Measurements from ENCODE around the gene ETFRF1. TPM values are rescaled to one million over a fixed set of nuclear protein-coding genes. Genes with fewer than 3 reads are reported as not detected.

The ETFRF1 gene
- total RNA-seq, 1 experiment from 2014 or later: 15.9 TPM

DNA sequence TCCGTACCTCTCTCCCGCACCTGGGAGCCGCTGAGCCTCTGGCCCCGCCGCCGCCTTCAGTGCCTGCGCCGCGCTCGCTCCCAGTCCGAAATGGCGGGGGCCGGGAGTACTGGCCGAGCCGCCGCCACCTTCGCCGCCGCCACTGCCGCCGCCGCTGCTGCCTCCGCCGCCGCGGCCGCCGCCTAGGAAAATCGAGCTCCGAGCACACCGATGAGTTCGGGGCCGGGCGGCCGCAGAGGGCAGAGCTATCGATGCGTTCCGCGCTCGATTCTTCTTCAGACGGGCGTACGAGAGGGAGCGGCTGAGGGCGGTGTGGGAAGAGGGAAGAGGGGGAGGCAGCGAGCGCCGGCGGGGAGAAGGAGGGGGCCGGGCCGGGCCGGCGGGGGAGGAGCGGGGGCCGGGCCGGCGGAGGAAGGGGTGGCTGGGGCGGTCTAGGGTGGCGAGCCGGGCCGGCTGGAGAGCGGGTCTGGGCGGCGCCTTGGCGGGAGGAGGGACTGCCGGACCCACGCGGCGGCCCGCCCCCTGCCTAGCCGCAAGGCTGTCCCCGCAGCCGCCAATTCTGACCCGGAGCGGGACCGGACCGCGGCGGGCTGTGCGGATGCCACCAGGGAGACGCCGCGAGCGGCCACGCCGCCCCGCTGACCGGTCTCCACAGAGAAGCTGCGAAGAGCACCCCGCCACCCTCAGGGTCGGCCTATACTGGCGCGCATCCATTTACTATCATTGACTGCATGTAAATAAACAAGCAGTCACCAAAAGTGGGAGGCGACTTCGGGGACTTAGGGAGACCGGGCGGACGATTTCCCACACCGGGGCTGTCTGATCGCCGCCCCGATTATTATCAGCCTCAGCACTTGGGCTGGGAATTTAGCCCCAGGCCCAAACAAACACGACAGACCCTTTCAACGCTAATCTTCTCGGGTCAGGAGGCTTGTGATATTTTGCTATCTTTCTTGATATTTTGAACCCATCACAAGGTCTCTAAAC lies 56.0 kb downstream of the ETFRF1 start, which contains the start of gene KRAS:
Gene KRAS (minus strand): TSS at position 186 of the 987 bp plus-strand sequence.
- CTCF ChIA-PET: interaction anchor here (0.6 to 1.0 kb wide), 5 partner anchors 10 to 466 kb away, joined by 3 to 5 read pairs (median 3); no protein-coding TSS in a partner anchor
- Histone ChIP-seq H4K20me1 (ENCODE audit: insufficient read depth) (0 out of 2 replicates have a peak, but pooled peaks cover 4% of the 10 kb centered on the region), H3K4me2 (peak within 1 kb of the TSS; percentile 97), H3K27me3 (ENCODE audit: insufficient read depth, low read depth) (no peaks in the 10 kb centered on the region), H3K9me3 (ENCODE audit: insufficient read depth, low read depth) (no peaks in the 10 kb centered on the region), H3K4me1 (replicated peaks; ENCODE audit: insufficient read depth) (peaks cover 18% of the 10 kb centered on the region), H2AFZ (peak within 1 kb of the TSS; percentile 91), H3F3A (ENCODE audit: insufficient read depth, low read depth) (peaks cover 9% of the 10 kb centered on the region; the same call in 1 of the 2 replicates), H3K79me2 (ENCODE audit: low read depth) (peaks cover 42% of the 10 kb centered on the region), H3K27ac (peak within 1 kb of the TSS; percentile 14; the same call in 1 of the 2 replicates), H3K36me3 (ENCODE audit: low read depth) (no peaks in the 10 kb centered on the region), H3K9me2 (ENCODE audit: insufficient read depth) (no peaks in the 10 kb centered on the region), H3K4me3 (peak within 1 kb of the TSS; percentile 96)
- TSS peak; percentile 84 for BruUV-seq (replicated peaks)
- intact Hi-C loops (cut with micrococcal nuclease; ENCODE audit: unreplicated experiment): loop anchor here (2.0 to 10.0 kb wide), 3 partner anchors 56 to 1441 kb away; partner anchors contain the start of genes DNAI7 and ETFRF1
- POLR2A ChIA-PET (ENCODE audit: unreplicated experiment): interaction anchor here (0.5 to 0.9 kb wide), 9 partner anchors 17 to 1243 kb away, joined by 4 to 23 read pairs (median 7); no protein-coding TSS in a partner anchor
- no peak for TF ChIP-seq CTCF (conservative IDR thresholded peaks at IDR 0.05)
- TF ChIP-seq EZH2 (IDR thresholded peaks at IDR 0.05; ENCODE audit: low read depth): no peak
- DNase-seq: peak; percentile 85 to 99

GRCh38 chr12:25251769-25252168 lies 56.7 kb downstream of the ETFRF1 start:
- Histone ChIP-seq H3K4me1 (replicated peaks; ENCODE audit: insufficient read depth) (peaks cover 18% of the 10 kb centered on the region), H3K4me2 (peak overlapping the region; percentile 85), H3F3A (ENCODE audit: insufficient read depth, low read depth) (peaks cover 9% of the 10 kb centered on the region; the same call in 1 of the 2 replicates), H4K20me1 (ENCODE audit: insufficient read depth) (0 out of 2 replicates have a peak, but pooled peaks cover 4% of the 10 kb centered on the region), H3K9me2 (ENCODE audit: insufficient read depth) (no peaks in the 10 kb centered on the region), H3K36me3 (ENCODE audit: low read depth) (no peaks in the 10 kb centered on the region), H2AFZ (peak overlapping the region; percentile 91), H3K79me2 (ENCODE audit: low read depth) (peaks cover 34% of the 10 kb centered on the region), H3K9me3 (ENCODE audit: insufficient read depth, low read depth) (no peaks in the 10 kb centered on the region), H3K27me3 (ENCODE audit: insufficient read depth, low read depth) (no peaks in the 10 kb centered on the region), H3K4me3 (peak overlapping the region; percentile 96), H3K27ac (peak overlapping the region; percentile 14; the same call in 1 of the 2 replicates)
- ChIA-PET CTCF (no interaction called here), POLR2A (ENCODE audit: unreplicated experiment) (interaction anchor here (0.7 kb wide), 1 partner anchor 30 kb away, joined by 3 read pairs; no protein-coding TSS in a partner anchor)
- TF ChIP-seq EZH2 (IDR thresholded peaks at IDR 0.05; ENCODE audit: low read depth) (no peak), CTCF (conservative IDR thresholded peaks at IDR 0.05) (no peak)
- intact Hi-C loops (cut with micrococcal nuclease; ENCODE audit: unreplicated experiment): loop anchor here (2.0 to 10.0 kb wide), 3 partner anchors 57 to 1441 kb away; partner anchors contain the start of genes DNAI7 and ETFRF1
- BruUV-seq (replicated peaks): no TSS peak
- no peak for DNase-seq

GRCh38 chr12:25252946-25253345 lies 57.9 kb downstream of the ETFRF1 start:
- ChIA-PET POLR2A (ENCODE audit: unreplicated experiment) (no interaction called here), CTCF (no interaction called here)

More at GRCh38 chr12:25252946-25253345, 57.9 kb downstream of the ETFRF1 start:
- H2AFZ ChIP-seq: no peak overlapping the region
- H3K4me1 ChIP-seq (replicated peaks; ENCODE audit: insufficient read depth): peaks cover 18% of the 10 kb centered on the region
- TF ChIP-seq CTCF (conservative IDR thresholded peaks at IDR 0.05): no peak
- no peak for TF ChIP-seq EZH2 (IDR thresholded peaks at IDR 0.05; ENCODE audit: low read depth)
- H3K9me3 ChIP-seq (ENCODE audit: insufficient read depth, low read depth): no peaks in the 10 kb centered on the region
- no peak overlapping the region for H3K27ac ChIP-seq
- H3F3A ChIP-seq (ENCODE audit: insufficient read depth, low read depth): peaks cover 9% of the 10 kb centered on the region; the same call in 1 of the 2 replicates
- no peaks in the 10 kb centered on the region for H3K36me3 ChIP-seq (ENCODE audit: low read depth)
- H3K79me2 ChIP-seq (ENCODE audit: low read depth): peaks cover 23% of the 10 kb centered on the region
- DNase-seq: no peak
- H4K20me1 ChIP-seq (ENCODE audit: insufficient read depth): 0 out of 2 replicates have a peak, but pooled peaks cover 4% of the 10 kb centered on the region
- no peak overlapping the region for H3K4me2 ChIP-seq
- no peak overlapping the region for H3K4me3 ChIP-seq
- intact Hi-C loops (cut with micrococcal nuclease; ENCODE audit: unreplicated experiment): loop anchor here (5.0 to 10.0 kb wide), 2 partner anchors 842 to 1439 kb away; no protein-coding TSS in a partner anchor
- H3K9me2 ChIP-seq (ENCODE audit: insufficient read depth): no peaks in the 10 kb centered on the region
- BruUV-seq (replicated peaks): no TSS peak
- no peaks in the 10 kb centered on the region for H3K27me3 ChIP-seq (ENCODE audit: insufficient read depth, low read depth)
